Erythroblast (primary cell): ENCODE data around the gene MAEA.

Experiments used
- GATA1 ChIP-seq: IDR thresholded peaks from 2 replicates; pipeline ENCODE4 v1.6.1; 2011; ENCODE audit warnings: low read depth, mild to moderate bottlenecking, control low read depth, low read length, moderate library complexity
- POLR2A ChIP-seq: IDR thresholded peaks from 2 replicates; pipeline ENCODE4 v1.6.1; 2011; ENCODE audit warnings: mild to moderate bottlenecking, low read length

GRCh38 chr4:1255699-1256098 is 34.0 kb upstream of the MAEA start:
- no peak for TF ChIP-seq POLR2A
- TF ChIP-seq GATA1 = no peak
